H9 (cell line): ENCODE measurements around the gene SIL1. TPM values are rescaled to one million over a fixed set of nuclear protein-coding genes. Genes with fewer than 3 reads are reported as not detected.

Experiments used
- DNase-seq: peaks from one replicate; pipeline ENCODE4 v3.0.0-alpha.2; 2017
- H2AFZ ChIP-seq: one replicate; pipeline ENCODE4 v1.6.1; 2013; ENCODE audit warnings: mild to moderate bottlenecking, low read length, control low read depth, moderate library complexity
- H2AK5ac ChIP-seq: 2 replicates; pipeline ENCODE4 v1.6.1; 2013; ENCODE audit warnings: low read length, control low read depth, mixed read lengths; ENCODE audit not compliant: insufficient read length
- H2BK120ac ChIP-seq: one replicate; pipeline ENCODE4 v1.6.1; 2013; ENCODE audit warnings: low read depth, mild to moderate bottlenecking, low read length, control low read depth, inconsistent platforms; ENCODE audit not compliant: poor library complexity, severe bottlenecking
- H2BK12ac ChIP-seq: 2 replicates; pipeline ENCODE4 v1.6.1; 2013; ENCODE audit warnings: low read length, control low read depth, mixed read lengths, low read depth; ENCODE audit not compliant: insufficient read length
- H2BK15ac ChIP-seq: 2 replicates; pipeline ENCODE4 v1.6.1; 2013; ENCODE audit warnings: low read depth, low read length, control low read depth
- H2BK20ac ChIP-seq: one replicate; pipeline ENCODE4 v1.6.1; 2013; ENCODE audit warnings: low read depth, mild to moderate bottlenecking, low read length, control low read depth, inconsistent platforms; ENCODE audit not compliant: poor library complexity, severe bottlenecking
- H2BK5ac ChIP-seq: 2 replicates; pipeline ENCODE4 v1.6.1; 2013; ENCODE audit warnings: low read length, control low read depth, mixed read lengths; ENCODE audit not compliant: insufficient read length
- H3K14ac ChIP-seq: 2 replicates; pipeline ENCODE4 v1.6.1; 2013; ENCODE audit warnings: low read length, control low read depth; ENCODE audit not compliant: insufficient read depth
- H3K18ac ChIP-seq: 2 replicates; pipeline ENCODE4 v1.6.1; 2013; ENCODE audit warnings: low read depth, mild to moderate bottlenecking, mixed read lengths, low read length, control low read depth; ENCODE audit not compliant: insufficient read length
- H3K23ac ChIP-seq: 2 replicates; pipeline ENCODE4 v1.6.1; 2013; ENCODE audit warnings: low read length, control low read depth, mixed read lengths, low read depth; ENCODE audit not compliant: insufficient read length
- H3K23me2 ChIP-seq: 2 replicates; pipeline ENCODE4 v1.6.1; 2013; ENCODE audit warnings: low read depth, mild to moderate bottlenecking, mixed read lengths, low read length, control low read depth; ENCODE audit not compliant: insufficient read length, poor library complexity, severe bottlenecking
- H3K27ac ChIP-seq: 2 replicates; pipeline ENCODE4 v1.5.1; 2013; ENCODE audit warnings: low read length, control low read depth, mixed read lengths, low read depth; ENCODE audit not compliant: insufficient read length
- H3K27me3 ChIP-seq: 2 replicates; pipeline ENCODE4 v1.6.1; 2013; ENCODE audit warnings: low read length, control low read depth, inconsistent platforms; ENCODE audit not compliant: insufficient read depth
- H3K4ac ChIP-seq: 2 replicates; pipeline ENCODE4 v1.6.1; 2013; ENCODE audit warnings: low read depth, mild to moderate bottlenecking, control low read depth, inconsistent platforms, low read length, moderate library complexity
- H3K4me1 ChIP-seq: 2 replicates; pipeline ENCODE4 v1.6.1; 2013; ENCODE audit warnings: low read length, control low read depth, inconsistent platforms; ENCODE audit not compliant: insufficient read depth
- H3K4me2 ChIP-seq: 2 replicates; pipeline ENCODE4 v1.6.1; 2013; ENCODE audit warnings: low read length, control low read depth, mixed read lengths; ENCODE audit not compliant: insufficient read length, insufficient read depth
- H3K56ac ChIP-seq: 2 replicates; pipeline ENCODE4 v1.6.1; 2013; ENCODE audit warnings: low read depth, mild to moderate bottlenecking, mixed read lengths, low read length, control low read depth; ENCODE audit not compliant: insufficient read length
- H3K79me1 ChIP-seq: 2 replicates; pipeline ENCODE4 v1.6.1; 2013; ENCODE audit warnings: low read depth, mild to moderate bottlenecking, moderate library complexity, low read length, control low read depth, inconsistent platforms; ENCODE audit not compliant: insufficient read depth, poor library complexity, severe bottlenecking
- H3K79me2 ChIP-seq: 2 replicates; pipeline ENCODE4 v1.6.1; 2013; ENCODE audit warnings: low read length, control low read depth, inconsistent platforms; ENCODE audit not compliant: insufficient read depth
- H3K9ac ChIP-seq: 2 replicates; pipeline ENCODE4 v1.6.1; 2013; ENCODE audit warnings: low read length, control low read depth, mixed read lengths; ENCODE audit not compliant: insufficient read length; ENCODE audit errors: extremely low read depth
- H3K9me3 ChIP-seq: one replicate; pipeline ENCODE4 v1.6.1; 2013; ENCODE audit warnings: low read depth, low read length, inconsistent platforms; ENCODE audit not compliant: control insufficient read depth
- H3T11ph ChIP-seq: one replicate; pipeline ENCODE4 v1.6.1; 2013; ENCODE audit warnings: mild to moderate bottlenecking, low read length, control low read depth, inconsistent platforms
- H4K20me1 ChIP-seq: one replicate; pipeline ENCODE4 v1.6.1; 2013; ENCODE audit not compliant: control insufficient read depth, insufficient read length, insufficient read depth
- H4K5ac ChIP-seq: 2 replicates; pipeline ENCODE4 v1.6.1; 2013; ENCODE audit warnings: low read depth, mild to moderate bottlenecking, mixed read lengths, low read length, control low read depth; ENCODE audit not compliant: insufficient read length
- H4K8ac ChIP-seq: replicated peaks from 2 replicates; pipeline ENCODE4 v1.6.1; 2013; ENCODE audit warnings: low read length, control low read depth, mixed read lengths, low read depth; ENCODE audit not compliant: insufficient read length
- H4K91ac ChIP-seq: 2 replicates; pipeline ENCODE4 v1.6.1; 2013; ENCODE audit warnings: low read depth, mild to moderate bottlenecking, moderate library complexity, mixed read lengths, low read length, control low read depth; ENCODE audit not compliant: insufficient read length
- H3K27ac Mint-ChIP-seq, 3 experiments: 2 replicates in 2 of 3; 3 replicates in 1 of 3; pipeline ENCODE4 v1.8.0; 2020 to 2021; ENCODE audit warnings: mixed read lengths in 3 of 3, mild to moderate bottlenecking in 1 of 3, moderate library complexity in 1 of 3
- H3K27me3 Mint-ChIP-seq: 2 replicates; pipeline ENCODE4 v1.8.0; 2021; ENCODE audit warnings: low read depth, mild to moderate bottlenecking, moderate library complexity, mixed read lengths
- H3K36me3 Mint-ChIP-seq, 3 experiments: 2 replicates in 2 of 3; 3 replicates in 1 of 3; pipeline ENCODE4 v1.8.0; 2020 to 2021; ENCODE audit warnings: low read depth in 3 of 3, mixed read lengths in 3 of 3; ENCODE audit not compliant: insufficient read depth in 1 of 3
- H3K4me1 Mint-ChIP-seq, 2 experiments: 2 replicates each; pipeline ENCODE4 v1.8.0; 2020; ENCODE audit warnings: mixed read lengths in 2 of 2
- H3K4me3 Mint-ChIP-seq, 2 experiments: 2 replicates in 1 of 2; 3 replicates in 1 of 2; pipeline ENCODE4 v1.8.0; 2020 to 2021; ENCODE audit warnings: mild to moderate bottlenecking in 2 of 2, mixed read lengths in 2 of 2, moderate library complexity in 1 of 2
- H3K9me3 Mint-ChIP-seq, 2 experiments: 2 replicates in 1 of 2; 3 replicates in 1 of 2; pipeline ENCODE4 v1.8.0; 2020; ENCODE audit warnings: mild to moderate bottlenecking in 2 of 2, mixed read lengths in 2 of 2, moderate library complexity in 1 of 2
- CTCF ChIP-seq: fragments of 200-600 bp; sonication (generic); conservative IDR thresholded peaks from 3 replicates; pipeline ENCODE4 v1.8.0; 2021; ENCODE audit warnings: antibody characterized with exemption, mild to moderate bottlenecking
- WGBS: extraction: QIAGEN DNeasy Blood & Tissue Kit; methylation state at CpG from one replicate; pipeline ENCODE4 v1.1.7; 2013; ENCODE audit warnings: missing lambda C conversion rate, low lambda C conversion rate, mixed read lengths; ENCODE audit not compliant: insufficient read length; ENCODE audit errors: extremely low coverage; 5-methylcytosine and 5-hydroxymethylcytosine counted together
- total RNA-seq: library from RNA; stranded (reverse); gene quantifications from 2 replicates; pipeline ENCODE4 v1.2.1, GENCODE V29; 2021

The SIL1 gene
- total RNA-seq, 1 experiment from 2014 or later: 10.6 TPM

- Histone ChIP-seq H2AK5ac (no peak overlapping the region), H3K4me2 (no peak overlapping the region), H3T11ph (no peak overlapping the region), H3K4me1 (no peaks in the 10 kb centered on the region), H3K4ac (no peak overlapping the region), H4K20me1 (no peaks in the 10 kb centered on the region), H3K79me2 (no peaks in the 10 kb centered on the region), H3K9me3 (no peaks in the 10 kb centered on the region), H2BK15ac (no peak overlapping the region), H2AFZ (no peak overlapping the region), H4K5ac (no peak overlapping the region), H3K79me1 (no peaks in the 10 kb centered on the region), H3K27ac (no peak overlapping the region), H3K18ac (no peak overlapping the region), H3K23me2 (no peaks in the 10 kb centered on the region), H2BK12ac (no peak overlapping the region), H4K8ac (no peak overlapping the region), H3K23ac (no peak overlapping the region), H2BK5ac (no peak overlapping the region), H4K91ac (no peak overlapping the region), H3K14ac (no peak overlapping the region), H2BK20ac (no peak overlapping the region), H3K9ac (no peak overlapping the region), H3K27me3 (no peaks in the 10 kb centered on the region), H3K56ac (no peak overlapping the region), H2BK120ac (no peak overlapping the region)
- no CpG with 5 or more reads among the region's 5 CpGs for WGBS
- no peaks in the 10 kb centered on the region for H3K9me3 Mint-ChIP-seq
- H3K4me3 Mint-ChIP-seq: no peak overlapping the region
- no peaks in the 10 kb centered on the region for H3K27me3 Mint-ChIP-seq
- peaks cover 2 to 7% of the 10 kb centered on the region in 2 experiments; a peak in 3 of 4 replicates for H3K4me1 Mint-ChIP-seq
- TF ChIP-seq CTCF: no peak
- H3K36me3 Mint-ChIP-seq: no peaks in the 10 kb centered on the region
- no peak overlapping the region for H3K27ac Mint-ChIP-seq
- no peak for DNase-seq
These were observed 105.3 kb downstream of the SIL1 start for GRCh38 chr5:139092741-139093343.
